ACC112 (cell line): ENCODE data around the gene STK36.

Source experiments
- H2AFZ ChIP-seq: fragments of 200-600 bp; sonication (generic); one replicate; pipeline ENCODE4 v1.6.0; 2017; ENCODE audit warnings: antibody characterized with exemption, low read length; ENCODE audit not compliant: unreplicated experiment
- H3K27ac ChIP-seq: fragments of 200-600 bp; sonication (generic); 2 replicates; pipeline ENCODE4 v1.5.1; 2014; ENCODE audit warnings: low read depth, mild to moderate bottlenecking, antibody characterized with exemption, low read length, moderate library complexity
- H3K27me3 ChIP-seq: fragments of 200-600 bp; sonication (generic); 2 replicates; pipeline ENCODE4 v1.6.1; 2014; ENCODE audit warnings: mild to moderate bottlenecking, antibody characterized with exemption, low read length, moderate library complexity, mixed read lengths; ENCODE audit not compliant: insufficient read depth
- H3K36me3 ChIP-seq: fragments of 200-600 bp; sonication (generic); 2 replicates; pipeline ENCODE4 v1.6.1; 2016; ENCODE audit warnings: mild to moderate bottlenecking, antibody characterized with exemption, low read length, moderate library complexity, mixed read lengths; ENCODE audit not compliant: insufficient read depth
- H3K4me1 ChIP-seq: fragments of 200-600 bp; sonication (generic); one replicate; pipeline ENCODE4 v1.6.1; 2016; ENCODE audit warnings: low read length, mixed read lengths; ENCODE audit not compliant: insufficient read depth, unreplicated experiment, control insufficient read depth
- H3K4me3 ChIP-seq: fragments of 200-600 bp; sonication (generic); 2 replicates; pipeline ENCODE4 v1.5.1; 2014; ENCODE audit warnings: mild to moderate bottlenecking, low read depth, low read length
- H3K79me2 ChIP-seq: fragments of 200-600 bp; sonication (generic); one replicate; pipeline ENCODE4 v1.6.0; 2016; ENCODE audit warnings: low read length; ENCODE audit not compliant: control insufficient read depth, unreplicated experiment, insufficient read depth

STK36 gene

DNA sequence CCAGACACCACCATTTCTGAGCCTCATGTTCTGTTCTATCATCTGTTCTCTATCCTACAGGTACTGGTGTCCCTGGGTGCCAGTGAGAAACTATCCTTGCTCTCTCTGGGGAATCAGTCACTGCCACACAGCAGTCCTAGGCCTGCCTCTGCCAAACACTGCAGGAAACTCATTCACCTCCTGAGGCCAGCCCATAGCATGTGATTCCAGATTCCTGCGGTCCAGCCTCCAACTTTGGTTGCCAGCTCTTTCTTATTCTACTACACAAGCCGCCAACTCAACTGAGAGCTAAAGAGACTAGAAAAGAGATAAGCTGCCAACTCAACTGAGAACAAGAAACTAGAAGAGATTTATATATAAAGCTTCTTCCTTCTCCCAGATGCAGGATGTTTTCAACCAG lies 29.9 kb downstream of the STK36 start:
- Histone ChIP-seq H3K4me1 (no peaks in the 10 kb centered on the region), H3K79me2 (no peaks in the 10 kb centered on the region), H2AFZ (no peak overlapping the region), H3K27ac (no peak overlapping the region), H3K4me3 (no peak overlapping the region), H3K36me3 (peaks cover 8% of the 10 kb centered on the region; the same call in 1 of the 2 replicates), H3K27me3 (no peaks in the 10 kb centered on the region)

GRCh38 chr2:218703341-218703740 lies 31.5 kb downstream of the STK36 start:
- no peaks in the 10 kb centered on the region for H3K4me1 ChIP-seq
- H3K36me3 ChIP-seq, result peaks cover 8% of the 10 kb centered on the region; the same call in 1 of the 2 replicates
- H3K4me3 ChIP-seq, result no peak overlapping the region
- H2AFZ ChIP-seq, result no peak overlapping the region
- no peaks in the 10 kb centered on the region for H3K27me3 ChIP-seq
- H3K79me2 ChIP-seq, result no peaks in the 10 kb centered on the region
- H3K27ac ChIP-seq, result no peak overlapping the region

DNA sequence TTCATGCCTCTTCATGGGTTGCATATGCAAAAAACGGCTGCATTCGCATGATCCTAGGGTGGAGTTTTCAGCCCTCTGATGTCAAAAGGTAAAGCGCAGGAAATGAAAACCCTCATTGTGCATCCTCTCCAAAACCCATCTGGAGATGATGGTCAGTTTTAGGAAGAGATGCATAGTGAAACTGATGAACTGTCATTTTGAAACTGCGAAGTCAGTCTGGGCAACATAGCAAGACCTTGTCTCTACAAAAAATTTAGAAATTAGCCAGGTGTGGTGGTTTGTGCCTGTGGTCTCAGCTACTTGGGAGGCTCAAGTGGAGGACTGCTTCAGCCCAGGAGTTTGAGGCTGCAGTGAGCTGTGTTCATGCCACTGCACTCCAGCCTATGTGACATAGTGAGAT lies 36.2 kb downstream of the STK36 start:
- peaks cover 20% of the 10 kb centered on the region for H3K79me2 ChIP-seq
- H2AFZ ChIP-seq, result no peak overlapping the region
- H3K36me3 ChIP-seq, result no peaks in the 10 kb centered on the region
- H3K4me3 ChIP-seq, result no peak overlapping the region
- H3K27me3 ChIP-seq, result no peaks in the 10 kb centered on the region
- H3K4me1 ChIP-seq, result peaks cover 7% of the 10 kb centered on the region
- H3K27ac ChIP-seq, result no peak overlapping the region

GRCh38 chr2:218709908-218710307 lies 38.0 kb downstream of the STK36 start:
- no peaks in the 10 kb centered on the region for H3K36me3 ChIP-seq
- no peaks in the 10 kb centered on the region for H3K27me3 ChIP-seq
- H3K27ac ChIP-seq, result no peak overlapping the region
- H2AFZ ChIP-seq, result peak overlapping the region; percentile 70
- peak overlapping the region; percentile 90; the same call in 1 of the 2 replicates for H3K4me3 ChIP-seq
- H3K79me2 ChIP-seq, result peaks cover 36% of the 10 kb centered on the region
- peaks cover 7% of the 10 kb centered on the region for H3K4me1 ChIP-seq

DNA sequence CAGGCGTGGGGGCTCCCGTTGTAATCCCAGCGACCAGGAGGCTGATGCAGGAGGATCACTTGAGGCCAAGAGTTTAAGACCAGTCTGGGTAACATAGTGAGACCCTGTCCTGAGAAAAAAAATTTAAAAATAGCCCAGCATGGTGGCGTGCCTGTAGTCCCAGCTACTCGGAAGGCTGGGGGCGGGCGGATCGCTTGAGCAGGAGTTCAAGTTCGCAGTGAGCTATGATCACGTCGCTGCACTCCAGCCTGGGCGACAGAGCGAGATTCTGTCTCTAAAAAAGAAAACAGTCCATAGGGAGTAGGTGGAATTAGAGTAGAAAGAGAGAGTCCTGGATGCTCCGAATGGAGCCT lies 38.4 kb downstream of the STK36 start:
- H2AFZ ChIP-seq, result peak overlapping the region; percentile 70
- no peak overlapping the region for H3K27ac ChIP-seq
- H3K4me3 ChIP-seq, result peak overlapping the region; percentile 90

DNA sequence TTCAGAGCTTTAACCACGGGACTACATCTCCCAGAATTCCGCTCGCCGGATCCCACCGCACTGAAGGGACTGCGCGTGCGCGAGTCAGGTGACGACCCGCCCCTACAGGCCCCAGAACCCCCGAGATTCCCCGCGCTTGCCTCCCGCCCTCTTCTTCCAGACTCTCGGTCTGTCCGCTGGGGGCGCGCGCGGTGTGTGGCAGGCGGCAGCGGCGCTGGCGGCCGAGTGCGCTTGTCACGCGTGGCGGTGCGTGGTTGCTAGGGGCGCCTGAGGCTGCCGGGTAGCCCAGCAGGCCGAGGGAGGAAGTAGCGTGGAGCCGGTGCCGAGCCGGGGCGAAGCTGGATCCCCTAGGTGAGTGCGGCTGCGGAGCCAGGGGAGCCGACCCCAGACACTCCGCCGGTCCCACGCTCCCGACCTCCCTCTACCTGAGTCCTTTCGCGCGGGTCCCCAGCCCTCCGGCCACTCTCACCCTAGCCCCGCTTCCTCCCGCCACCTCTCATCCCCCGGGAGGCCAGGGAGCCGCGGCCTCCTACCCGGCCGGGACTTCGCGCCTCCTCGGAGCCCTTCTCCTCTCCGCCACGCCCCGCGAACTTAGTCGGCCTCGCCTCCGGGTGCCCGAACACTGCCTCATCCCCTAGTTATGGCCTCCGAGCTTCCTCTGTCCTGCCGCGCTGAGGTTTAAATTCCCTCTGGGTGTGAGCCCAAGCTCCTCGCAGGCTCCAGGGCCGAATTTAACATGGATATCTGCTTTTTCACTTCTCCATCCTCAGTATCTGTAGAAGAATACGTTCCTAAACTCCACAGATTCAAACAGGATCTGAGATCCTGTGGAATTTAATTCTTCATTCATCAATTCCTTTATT lies 39.0 kb downstream of the STK36 start, which contains the start of gene TTLL4:
TSS of gene TTLL4 (plus strand) at position 149 of the 863 bp plus-strand sequence. CDS start 26,842 bp downstream, outside the sequence.
- Histone ChIP-seq H3K27me3 (no peaks in the 10 kb centered on the region), H3K36me3 (no peaks in the 10 kb centered on the region), H3K4me3 (peak within 1 kb of the TSS; percentile 90), H3K4me1 (peaks cover 10% of the 10 kb centered on the region), H3K79me2 (peaks cover 43% of the 10 kb centered on the region), H3K27ac (peak within 1 kb of the TSS; percentile 75), H2AFZ (peak within 1 kb of the TSS; percentile 70)

More for the DNA sequence above, 38.4 kb downstream of the STK36 start:
- peaks cover 40% of the 10 kb centered on the region for H3K79me2 ChIP-seq
- H3K4me1 ChIP-seq, result peaks cover 10% of the 10 kb centered on the region
- no peaks in the 10 kb centered on the region for H3K27me3 ChIP-seq
- H3K36me3 ChIP-seq, result no peaks in the 10 kb centered on the region

DNA sequence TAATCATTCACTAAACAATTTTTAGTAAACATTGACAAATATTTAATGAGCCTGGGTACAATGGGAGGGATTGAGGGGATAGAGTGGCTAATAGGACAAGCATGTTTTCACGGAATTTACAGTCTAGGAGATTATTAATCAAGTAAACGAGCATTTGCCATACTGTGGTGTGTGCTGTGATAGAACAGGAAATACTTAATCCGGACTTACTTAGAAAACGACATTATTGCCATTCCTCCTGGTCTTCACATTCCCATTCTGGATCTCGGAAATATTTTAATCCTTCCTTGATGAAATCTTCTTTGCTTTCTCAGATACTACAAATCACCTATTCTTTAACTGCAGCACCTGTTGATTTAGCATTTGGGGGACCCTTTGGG lies 39.7 kb downstream of the STK36 start:
- Histone ChIP-seq H3K27me3 (no peaks in the 10 kb centered on the region), H3K79me2 (peaks cover 46% of the 10 kb centered on the region), H3K4me1 (peaks cover 14% of the 10 kb centered on the region), H3K27ac (peak overlapping the region; percentile 75), H2AFZ (peak overlapping the region; percentile 65), H3K36me3 (no peaks in the 10 kb centered on the region), H3K4me3 (peak overlapping the region; percentile 90)

DNA sequence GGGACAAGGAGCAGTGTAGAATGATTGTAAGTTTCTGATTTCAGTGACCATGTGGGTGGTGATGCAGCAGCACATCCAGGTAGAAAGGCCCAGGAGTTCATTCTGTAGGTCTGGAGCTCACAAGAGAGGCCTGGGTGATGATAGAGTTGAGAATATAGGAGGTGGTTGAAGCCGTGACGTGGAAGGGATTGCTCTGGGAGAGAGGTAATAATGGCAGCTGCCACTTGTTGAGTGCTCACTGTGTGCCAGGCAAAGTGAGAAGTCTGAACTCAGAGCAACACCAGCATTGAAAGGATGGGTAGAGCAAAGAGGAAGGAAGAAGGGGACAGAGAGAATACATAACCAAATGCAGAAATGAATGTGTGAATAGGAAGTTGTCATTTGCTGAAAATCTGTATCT lies 42.0 kb downstream of the STK36 start:
- Histone ChIP-seq H2AFZ (no peak overlapping the region), H3K79me2 (peaks cover 62% of the 10 kb centered on the region), H3K36me3 (no peaks in the 10 kb centered on the region), H3K27me3 (no peaks in the 10 kb centered on the region), H3K27ac (no peak overlapping the region), H3K4me1 (peaks cover 24% of the 10 kb centered on the region), H3K4me3 (no peak overlapping the region)

DNA sequence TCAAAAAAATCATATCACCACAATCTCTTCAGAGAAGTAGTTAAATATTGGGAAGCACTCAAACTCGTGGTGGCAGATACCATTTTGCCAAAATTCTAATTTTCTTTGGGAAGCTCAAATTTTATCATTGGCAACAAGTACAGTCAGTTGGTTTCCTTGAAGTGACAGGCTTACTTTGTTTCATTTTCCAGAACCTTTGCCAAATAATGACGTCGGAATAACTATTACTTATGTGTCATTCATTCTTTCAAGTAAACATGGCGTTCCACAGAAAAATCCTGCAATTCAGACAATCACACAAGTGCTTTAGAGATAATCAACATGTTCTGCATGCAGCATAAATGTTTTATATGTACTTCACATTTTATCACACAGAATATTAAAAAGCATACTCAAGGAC lies 44.2 kb downstream of the STK36 start:
- Histone ChIP-seq H3K4me3 (no peak overlapping the region), H3K27ac (peak overlapping the region; percentile 27), H3K36me3 (no peaks in the 10 kb centered on the region), H3K27me3 (no peaks in the 10 kb centered on the region), H3K79me2 (peaks cover 82% of the 10 kb centered on the region), H2AFZ (no peak overlapping the region), H3K4me1 (peaks cover 24% of the 10 kb centered on the region)

GRCh38 chr2:218717262-218717661 lies 45.4 kb downstream of the STK36 start:
- H2AFZ ChIP-seq, result no peak overlapping the region
- H3K79me2 ChIP-seq, result peaks cover 80% of the 10 kb centered on the region
- peaks cover 17% of the 10 kb centered on the region for H3K4me1 ChIP-seq
- H3K4me3 ChIP-seq, result peak overlapping the region; percentile 41; the same call in 1 of the 2 replicates
- H3K27ac ChIP-seq, result no peak overlapping the region
- no peaks in the 10 kb centered on the region for H3K27me3 ChIP-seq
- H3K36me3 ChIP-seq, result no peaks in the 10 kb centered on the region

DNA sequence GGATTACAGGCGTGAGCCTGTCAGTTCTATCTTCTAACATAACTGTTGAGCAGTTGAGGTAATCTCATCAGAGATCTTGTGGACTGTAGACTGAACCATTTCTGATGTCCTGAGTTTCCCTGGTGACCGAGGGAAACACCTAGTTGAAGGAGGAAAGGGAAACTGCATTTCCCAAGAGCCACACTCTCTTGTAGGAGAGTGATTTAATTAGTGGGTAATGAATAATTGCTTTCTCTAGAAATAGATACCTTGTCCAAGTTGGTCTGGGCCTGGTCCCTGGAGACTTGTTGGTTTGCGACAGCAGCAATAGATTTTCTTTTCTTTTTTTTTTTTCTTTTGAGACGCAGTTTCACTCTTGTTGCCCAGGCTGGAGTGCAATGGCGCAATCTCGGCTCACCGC lies 46.2 kb downstream of the STK36 start:
- no peak overlapping the region for H3K4me3 ChIP-seq
- no peak overlapping the region for H2AFZ ChIP-seq
- no peak overlapping the region for H3K27ac ChIP-seq
- H3K27me3 ChIP-seq, result no peaks in the 10 kb centered on the region
- H3K79me2 ChIP-seq, result peaks cover 79% of the 10 kb centered on the region
- H3K36me3 ChIP-seq, result no peaks in the 10 kb centered on the region
- peaks cover 24% of the 10 kb centered on the region for H3K4me1 ChIP-seq
